Measurements from ENCODE around the gene GBGT1.
"Not testable (repeated sequence)": the region's sequence is repeated elsewhere in the genome, so short reads cannot be mapped to it uniquely, and the experiment has no call there.

Gene GBGT1

GRCh38 chr9:133163504-133164172, at the start of gene GBGT1:
Gene GBGT1, minus strand, starts transcription at chr9:133163914. Its CDS starts 1,502 bp downstream, at chr9:133162412.
- DNase-seq (ENCODE audit: low read depth in 2 of 2), result no peak

- DNase-seq (ENCODE audit: low read depth in 2 of 2), result no peak
Measured at GRCh38 chr9:133210609-133211008, 46.9 kb upstream of the GBGT1 start.

GRCh38 chr9:133210202-133210532, 46.5 kb upstream of the GBGT1 start:
- no peak for DNase-seq (ENCODE audit: low read depth in 2 of 2)

GRCh38 chr9:133209327-133210201, 45.9 kb upstream of the GBGT1 start:
- DNase-seq (ENCODE audit: low read depth in 2 of 2), result not testable (repeated sequence)

GRCh38 chr9:133208880-133209300, 45.2 kb upstream of the GBGT1 start, which contains the start of gene OBP2B:
Gene OBP2B, minus strand, starts transcription at chr9:133209250. Its CDS starts 51 bp downstream, at chr9:133209199.
- DNase-seq (ENCODE audit: low read depth in 2 of 2), result not testable (repeated sequence)

GRCh38 chr9:133208171-133208879, 44.6 kb upstream of the GBGT1 start:
- not testable (repeated sequence) for DNase-seq (ENCODE audit: low read depth in 2 of 2)

- DNase-seq (ENCODE audit: low read depth in 2 of 2), result no peak
Measured at GRCh38 chr9:133207540-133208170, 43.9 kb upstream of the GBGT1 start.

GRCh38 chr9:133207021-133207531, 43.4 kb upstream of the GBGT1 start:
- DNase-seq (ENCODE audit: low read depth in 2 of 2), result no peak

GRCh38 chr9:133205996-133206931, 42.5 kb upstream of the GBGT1 start:
- DNase-seq (ENCODE audit: low read depth in 2 of 2), result no peak

- not testable (repeated sequence) for DNase-seq (ENCODE audit: low read depth in 2 of 2)
Measured at GRCh38 chr9:133205481-133205887, 41.8 kb upstream of the GBGT1 start.

- DNase-seq (ENCODE audit: low read depth in 2 of 2), result no peak
Measured at GRCh38 chr9:133204993-133205336, 41.3 kb upstream of the GBGT1 start.

- DNase-seq (ENCODE audit: low read depth in 2 of 2), result no peak
Measured at GRCh38 chr9:133204335-133204992, 40.8 kb upstream of the GBGT1 start.

GRCh38 chr9:133203506-133204075, 39.9 kb upstream of the GBGT1 start:
- no peak for DNase-seq (ENCODE audit: low read depth in 2 of 2)

- no peak for DNase-seq (ENCODE audit: low read depth in 2 of 2)
Measured at GRCh38 chr9:133202688-133203453, 39.2 kb upstream of the GBGT1 start.

- no peak for DNase-seq (ENCODE audit: low read depth in 2 of 2)
Measured at GRCh38 chr9:133202145-133202513, 38.4 kb upstream of the GBGT1 start.

- no peak for DNase-seq (ENCODE audit: low read depth in 2 of 2)
Measured at GRCh38 chr9:133201424-133202144, 37.9 kb upstream of the GBGT1 start.

GRCh38 chr9:133200631-133201030, 36.9 kb upstream of the GBGT1 start:
- DNase-seq (ENCODE audit: low read depth in 2 of 2), result no peak

- peak in 1 of 2 donors; percentile 40 for DNase-seq (ENCODE audit: low read depth in 2 of 2)
Measured at GRCh38 chr9:133199648-133200321, 36.1 kb upstream of the GBGT1 start.
